HG03354 (cell line): Measurements from ENCODE around the gene ZMYM2.
"Not testable (repeated sequence)": the region's sequence is repeated elsewhere in the genome, so short reads cannot be mapped to it uniquely, and the experiment has no call there.

ENCODE experiments used
- ATAC-seq: cut with Tn5 transposase; IDR thresholded peaks from one replicate; pipeline ENCODE4 v1.9.1; 2021; ENCODE audit warnings: mild to moderate bottlenecking; ENCODE audit not compliant: unreplicated experiment, poor library complexity, severe bottlenecking

The ZMYM2 gene

DNA sequence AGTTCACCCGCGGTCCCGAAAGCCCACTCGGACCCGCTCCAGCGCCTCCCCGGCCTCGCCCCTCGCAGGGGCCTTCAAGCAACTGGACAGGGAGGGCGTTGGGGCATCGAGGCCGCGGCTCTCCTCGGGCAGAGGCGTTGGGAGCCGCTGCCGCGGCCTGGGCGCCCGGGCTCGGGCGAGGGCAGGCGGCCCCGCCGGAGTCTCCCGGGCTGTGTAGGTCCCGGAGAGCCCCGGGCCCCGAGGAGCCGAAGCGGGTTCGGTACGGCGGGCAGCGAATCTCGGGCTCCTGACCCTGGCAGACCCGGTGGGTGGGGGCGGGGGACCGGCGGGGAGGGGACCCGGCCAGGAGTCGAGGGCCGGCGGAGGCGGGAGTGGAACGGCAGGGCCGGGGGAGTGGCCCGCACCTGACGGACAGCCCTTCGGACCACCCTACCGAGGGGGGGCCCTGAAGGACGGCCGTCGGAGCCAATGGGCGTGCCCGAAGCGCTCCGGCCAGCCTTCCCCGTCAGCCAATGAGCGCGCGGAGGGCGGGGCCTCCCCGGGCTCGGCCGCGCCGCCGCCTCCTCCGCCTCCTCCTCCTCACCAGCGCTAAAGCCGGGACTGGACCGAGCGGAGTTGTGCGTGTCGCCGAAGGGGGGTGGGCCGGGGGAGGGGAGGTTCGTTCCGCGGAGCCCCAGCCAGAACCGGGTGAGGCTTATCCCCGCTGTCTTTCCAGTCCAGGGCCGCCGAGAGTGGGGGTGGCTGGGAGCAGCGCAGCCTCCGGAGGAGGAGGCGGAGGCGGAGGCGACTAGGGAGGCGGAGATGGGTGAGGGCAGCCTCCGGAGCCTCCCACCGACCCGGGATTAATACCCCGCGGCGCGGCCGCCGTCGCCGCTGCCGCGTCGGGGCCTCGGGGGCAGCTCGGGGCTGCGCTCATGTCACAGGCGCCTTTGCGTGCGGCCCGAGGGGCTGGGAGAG is at the start of gene ZMYM2:
TSS of gene ZMYM2 (plus strand) at position 573 of the 957 bp plus-strand sequence. CDS start 34,346 bp downstream, outside the sequence.
- peak; percentile 79 for ATAC-seq

DNA sequence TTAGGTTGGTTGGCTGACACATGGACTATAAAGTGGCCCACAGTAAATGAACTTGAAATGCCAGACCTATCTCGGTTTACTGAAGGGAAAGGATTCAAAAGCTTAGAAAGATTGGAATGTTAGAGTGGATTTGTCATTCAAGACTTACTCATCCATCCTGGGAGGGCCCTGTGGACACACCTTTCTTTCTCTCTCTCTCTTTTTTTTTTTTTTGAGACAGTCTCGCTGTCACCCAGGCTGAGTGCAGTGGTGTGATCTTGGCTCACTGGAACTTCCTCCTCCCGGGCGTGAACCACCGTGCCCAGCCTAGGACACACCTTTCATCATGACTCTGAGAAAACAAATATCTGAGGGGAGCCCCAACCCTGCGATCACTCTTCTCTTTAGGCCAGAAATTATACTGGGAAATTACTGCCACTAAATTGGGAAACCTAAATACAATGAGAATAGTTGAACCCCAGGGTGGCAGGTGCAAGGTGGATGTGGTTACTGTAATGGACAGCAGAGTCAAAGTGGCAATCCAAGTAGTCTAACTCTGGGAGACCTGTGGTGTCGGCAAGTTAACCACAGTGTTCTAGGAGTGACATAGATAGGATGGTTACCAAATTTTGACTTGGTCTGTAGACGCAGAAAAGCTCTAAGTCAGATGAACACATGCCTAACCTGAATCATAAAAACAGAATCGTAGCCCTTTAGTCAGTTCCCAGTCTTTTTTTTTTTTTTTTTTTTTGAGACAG is 48.0 kb upstream of the ZMYM2 start:
- ATAC-seq = no peak

DNA sequence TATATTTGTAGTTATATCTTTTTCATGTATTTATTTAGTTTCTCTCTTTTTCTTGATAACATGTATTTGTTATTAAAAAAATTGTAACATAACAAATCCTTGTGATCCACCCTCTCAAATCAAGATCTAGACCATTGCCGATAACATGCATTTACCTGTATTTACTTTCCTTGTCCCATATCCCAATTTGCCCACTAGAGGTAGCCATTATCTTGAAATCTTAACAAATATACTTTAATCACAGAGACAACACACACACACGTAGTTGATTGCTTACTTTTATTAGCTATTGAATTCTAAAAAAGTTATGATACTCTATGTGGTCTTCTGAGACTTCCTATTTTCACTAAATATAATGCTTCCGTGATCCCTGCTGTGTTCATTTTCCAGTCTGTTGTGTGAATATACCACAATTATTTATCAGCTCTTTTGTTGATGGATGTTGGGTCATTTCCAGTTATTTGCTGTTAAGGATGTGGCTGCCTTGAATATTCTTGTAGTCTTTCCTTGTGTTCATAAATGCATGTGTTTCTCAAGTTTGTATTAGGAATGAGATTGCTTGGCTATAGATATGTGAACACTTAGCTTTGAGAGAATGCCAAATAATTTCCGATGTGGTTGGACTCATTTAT is 31.3 kb upstream of the ZMYM2 start:
- no peak for ATAC-seq

DNA sequence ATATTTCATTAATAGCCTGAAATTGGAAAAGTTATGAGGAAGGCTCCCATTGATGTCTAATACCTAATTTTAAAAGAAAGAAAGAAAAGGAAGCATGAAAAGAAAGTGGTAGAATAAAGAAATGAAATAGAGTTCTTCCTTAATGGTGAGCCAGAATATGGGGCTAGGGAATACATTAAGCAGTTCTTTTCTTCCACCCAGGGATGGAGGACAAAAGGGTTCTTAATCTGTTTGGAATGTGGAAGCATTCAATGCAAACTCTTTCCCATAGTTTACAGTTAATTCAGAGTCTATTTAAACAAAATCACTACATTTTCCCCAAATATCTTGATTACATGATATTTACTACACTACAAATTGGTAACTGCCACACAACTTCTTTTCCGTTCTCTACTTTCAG is 18.4 kb upstream of the ZMYM2 start:
- ATAC-seq = no peak

DNA sequence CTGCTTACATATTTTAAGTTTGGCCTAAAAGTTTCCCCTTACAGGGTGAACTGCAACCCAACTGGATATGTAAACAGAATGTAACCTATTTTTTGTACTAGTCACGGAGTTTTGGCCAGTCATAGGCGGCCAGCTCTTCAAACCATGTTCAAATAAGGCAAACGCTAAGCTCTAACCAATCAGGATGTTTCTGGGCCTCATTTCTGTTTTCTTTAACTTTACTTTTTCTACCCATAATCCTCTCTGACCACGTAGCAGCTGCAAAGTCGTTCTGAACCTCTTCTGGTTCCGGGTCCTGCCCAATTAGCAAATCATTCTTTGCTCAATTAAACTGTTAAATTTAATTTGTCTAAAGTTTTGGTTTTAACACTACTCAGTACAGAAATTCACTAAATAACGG is 8.2 kb upstream of the ZMYM2 start:
- ATAC-seq = no peak

DNA sequence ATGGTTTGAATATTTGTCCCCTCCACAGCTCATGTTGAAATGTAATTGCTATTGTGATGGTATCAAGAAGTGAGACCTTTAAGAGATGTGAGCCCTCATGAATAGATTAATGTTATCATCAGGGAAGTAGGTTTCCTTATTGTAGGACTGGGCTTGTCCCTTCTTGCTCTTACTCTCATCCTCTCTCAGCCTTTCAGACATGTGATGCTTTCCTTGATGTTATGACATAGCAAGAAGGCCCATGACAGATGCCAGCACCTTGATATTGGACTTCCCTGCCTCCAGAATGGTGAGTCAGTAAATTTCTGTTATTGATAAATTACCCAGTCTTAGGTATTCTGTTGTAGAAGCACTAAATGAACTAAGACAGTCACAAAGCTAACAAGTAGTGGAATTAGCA is 5.7 kb upstream of the ZMYM2 start:
- ATAC-seq = no peak

DNA sequence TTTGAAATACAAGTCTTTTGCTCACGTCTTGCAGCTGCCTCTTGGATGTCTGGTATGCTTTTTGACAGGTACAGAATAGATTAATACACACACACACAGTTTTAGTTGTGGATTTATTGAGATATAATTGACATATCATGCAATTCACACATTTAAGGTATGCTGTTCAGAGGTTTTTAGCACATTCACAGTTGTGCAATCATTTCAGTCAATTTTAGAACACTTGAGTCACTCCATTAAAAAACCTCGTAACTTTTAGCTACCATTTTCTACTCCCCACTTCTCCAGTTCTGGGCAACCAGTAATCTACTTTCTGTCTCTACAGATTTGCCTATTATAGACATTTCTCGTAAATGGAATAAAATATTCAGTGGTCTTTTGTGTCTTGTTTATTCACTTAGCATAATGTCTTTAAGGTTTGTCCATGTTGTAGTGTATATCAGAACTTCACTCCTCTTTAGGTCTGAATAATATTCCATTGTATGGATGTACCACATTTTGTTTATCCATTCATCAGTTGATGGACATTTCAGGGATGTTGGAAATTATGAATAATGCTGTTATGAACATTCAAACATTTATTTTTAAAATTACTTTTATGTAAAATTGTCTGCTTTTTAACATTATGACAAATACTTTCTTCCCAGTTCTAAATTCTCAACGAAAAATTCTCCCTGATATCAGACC is 2.5 kb upstream of the ZMYM2 start:
- ATAC-seq = no peak

DNA sequence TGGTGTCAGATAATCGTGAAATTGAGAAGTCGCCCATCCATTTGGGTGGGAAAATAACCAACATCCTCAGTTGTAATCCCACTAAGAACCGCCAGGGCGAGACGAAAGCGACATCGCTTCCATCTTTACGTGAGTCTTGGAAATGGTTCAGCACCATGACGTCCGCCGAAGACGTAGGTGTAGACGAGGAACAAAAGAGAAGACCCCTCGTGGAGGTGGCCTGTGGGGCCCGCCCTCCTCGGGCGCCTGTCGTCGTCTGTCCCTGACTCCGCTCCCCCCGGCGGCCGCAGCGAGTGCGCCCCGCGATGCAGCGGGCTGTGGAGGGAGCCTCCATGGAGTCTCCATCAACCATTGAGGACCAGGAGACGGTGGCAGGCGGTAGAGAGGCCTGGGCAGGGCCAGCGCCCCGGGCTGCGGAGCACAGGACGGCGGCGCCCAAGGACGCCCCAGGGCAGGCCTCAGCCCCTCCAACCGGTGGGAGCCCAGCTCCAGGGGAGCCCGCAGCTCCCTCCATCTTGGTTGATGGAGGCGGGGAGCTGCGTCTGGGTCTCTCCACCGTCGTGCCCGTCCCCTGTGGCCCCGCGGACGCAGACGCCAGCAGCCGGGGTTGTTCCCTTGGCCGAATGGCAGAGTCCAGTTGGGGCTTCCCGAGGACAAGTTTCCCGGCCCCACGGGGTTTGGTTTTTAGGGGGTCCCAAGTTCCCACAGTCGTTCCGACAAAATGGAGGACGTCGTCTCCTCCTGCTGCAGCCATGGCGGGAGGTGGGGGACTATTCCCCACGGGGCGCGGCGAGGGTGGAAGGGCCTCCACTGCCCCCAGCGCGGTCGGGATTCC is 990 bp upstream of the ZMYM2 start:
- peak; percentile 31 for ATAC-seq

DNA sequence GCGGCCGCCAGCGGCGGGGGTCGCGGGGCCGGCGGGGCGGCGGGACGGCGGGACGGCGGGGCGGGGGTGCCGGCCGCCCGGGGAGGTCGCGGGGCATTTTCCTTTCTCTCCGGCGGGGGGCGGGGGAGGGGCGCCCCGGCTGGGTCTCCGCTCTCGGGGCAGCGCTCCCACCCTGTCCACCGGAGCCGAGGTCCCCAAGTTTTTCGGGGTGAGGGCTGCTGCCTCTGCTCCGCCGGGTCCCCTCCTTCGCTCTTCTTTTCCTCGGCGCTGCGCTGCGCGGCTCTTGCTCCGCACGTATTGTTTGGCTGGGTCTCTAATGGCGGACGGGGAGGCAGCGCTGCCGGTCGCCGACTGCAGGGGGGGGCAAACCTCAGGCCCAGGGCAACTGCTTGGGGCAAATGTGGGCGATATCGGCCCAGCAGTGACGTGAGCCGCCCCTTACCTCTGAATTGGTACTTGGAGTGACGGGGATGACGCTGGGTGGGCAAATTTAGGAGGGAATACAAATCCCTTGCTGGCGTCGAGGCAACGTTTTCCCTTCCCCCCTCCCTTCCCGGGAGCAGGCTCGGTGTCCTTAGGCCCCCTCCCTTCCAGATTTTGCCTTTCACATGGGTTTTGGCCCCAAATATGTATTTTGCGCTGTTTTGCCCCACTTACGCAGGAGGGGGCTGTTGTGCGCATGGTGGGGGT is 759 bp downstream of the ZMYM2 start:
- no peak for ATAC-seq

DNA sequence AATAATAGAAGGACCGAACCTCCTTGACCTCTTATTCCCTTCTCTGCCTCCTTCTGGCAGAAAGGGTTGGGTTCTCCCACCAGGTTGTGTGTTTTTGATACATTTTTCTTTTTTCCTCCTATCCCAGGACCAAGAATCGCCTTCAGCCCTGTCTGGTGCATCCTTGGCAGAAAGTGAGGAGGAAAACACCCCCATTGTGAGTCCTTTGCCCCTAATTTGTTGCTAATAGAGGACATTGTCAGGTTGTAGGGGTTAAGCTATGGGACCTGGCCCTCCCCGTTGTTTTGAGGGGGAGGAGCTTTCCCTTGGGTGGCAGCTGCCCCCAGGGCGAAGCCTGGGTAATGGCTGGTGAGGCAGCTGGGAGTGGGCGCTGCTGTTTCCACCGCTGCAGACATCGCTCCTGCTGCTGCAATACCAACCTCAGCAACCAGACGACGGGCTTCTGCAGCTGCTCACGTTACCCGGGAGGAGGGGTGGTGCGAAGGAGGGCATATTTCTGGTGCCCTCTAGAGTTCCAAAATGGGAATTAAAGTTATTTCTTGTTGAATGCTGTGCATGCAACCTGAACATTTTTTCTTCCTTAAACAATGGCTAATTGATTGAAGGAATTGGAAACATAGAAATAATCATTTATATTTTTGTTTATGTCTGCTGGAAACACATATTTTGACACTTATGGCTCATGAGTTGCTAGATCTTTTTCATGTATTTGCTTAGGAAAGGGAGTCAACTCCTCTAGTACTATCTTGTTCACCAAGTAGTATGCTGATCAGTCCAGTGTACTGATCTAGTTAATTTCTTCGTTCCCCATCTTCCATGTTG is 1.5 kb downstream of the ZMYM2 start:
- ATAC-seq = peak; percentile 51

DNA sequence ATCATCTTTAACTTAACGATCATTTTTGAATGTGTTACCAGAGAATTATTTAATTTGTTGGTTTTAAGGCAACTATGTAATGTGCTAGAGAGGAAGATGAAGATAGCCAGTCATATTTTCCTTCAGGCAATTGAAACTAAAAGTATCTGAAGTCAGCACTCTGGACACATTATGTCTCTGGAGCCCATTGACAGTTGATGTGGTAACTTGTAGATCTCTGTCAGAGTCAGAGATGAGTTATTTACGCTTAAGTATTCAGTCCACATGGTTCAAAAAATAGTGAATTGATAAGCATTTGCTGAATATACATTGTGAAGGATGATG is 2.1 kb downstream of the ZMYM2 start:
- no peak for ATAC-seq

DNA sequence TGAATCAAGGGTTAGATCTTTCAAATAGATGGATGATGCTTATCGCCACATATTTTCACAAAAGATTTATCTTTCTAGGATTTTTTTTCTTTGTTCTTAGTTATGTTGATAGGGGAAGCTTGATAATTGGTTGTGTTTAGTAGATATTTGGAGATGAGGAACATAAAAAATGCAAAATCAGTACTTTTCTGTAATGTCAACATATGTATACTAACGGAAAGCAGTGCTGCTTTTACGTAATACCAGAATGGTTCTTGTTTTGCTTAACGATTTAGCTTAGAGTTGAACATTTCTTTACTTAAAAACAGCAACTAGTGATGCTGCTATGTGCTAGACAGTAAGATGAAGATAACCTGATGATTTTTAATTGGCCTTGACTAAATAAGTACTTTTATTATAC is 3.0 kb downstream of the ZMYM2 start:
- no peak for ATAC-seq

DNA sequence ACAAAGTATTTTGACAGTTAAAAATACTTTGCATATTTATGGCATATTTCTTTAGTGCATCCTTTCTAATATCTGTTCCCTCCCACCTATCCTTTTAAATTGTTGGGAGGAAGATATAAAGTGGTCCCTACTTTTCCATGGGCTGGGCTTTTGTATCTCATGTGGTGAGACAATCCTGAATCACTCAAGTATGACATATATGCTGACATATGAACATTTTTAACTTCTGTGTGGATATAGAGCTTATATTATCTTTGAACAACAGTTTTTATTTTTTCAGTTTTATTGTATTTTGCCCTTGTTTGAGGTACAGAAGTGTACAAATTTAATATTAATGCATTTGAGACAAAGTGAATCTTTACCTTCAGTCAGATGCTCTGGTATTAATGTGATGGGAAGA is 3.4 kb downstream of the ZMYM2 start:
- ATAC-seq = no peak

DNA sequence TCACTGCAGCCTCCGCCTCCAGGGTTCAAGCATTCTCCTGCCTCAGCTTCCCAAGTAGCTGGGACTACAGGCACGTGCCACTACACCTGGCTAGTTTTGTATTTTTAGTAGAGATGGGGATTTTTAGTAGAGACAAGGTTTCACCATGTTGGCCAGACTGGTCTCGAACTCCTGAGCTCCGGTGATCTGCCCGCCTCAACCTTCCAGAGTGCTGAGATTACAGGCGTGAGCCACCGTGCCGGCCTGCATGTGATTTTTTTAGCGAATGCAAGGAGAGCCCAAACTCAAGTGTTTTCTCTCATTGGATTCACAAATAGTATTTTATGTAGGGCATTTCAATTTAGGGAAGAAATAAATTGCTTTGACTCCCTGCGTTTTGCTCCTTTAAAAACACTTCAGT is 4.4 kb downstream of the ZMYM2 start:
- ATAC-seq = no peak

DNA sequence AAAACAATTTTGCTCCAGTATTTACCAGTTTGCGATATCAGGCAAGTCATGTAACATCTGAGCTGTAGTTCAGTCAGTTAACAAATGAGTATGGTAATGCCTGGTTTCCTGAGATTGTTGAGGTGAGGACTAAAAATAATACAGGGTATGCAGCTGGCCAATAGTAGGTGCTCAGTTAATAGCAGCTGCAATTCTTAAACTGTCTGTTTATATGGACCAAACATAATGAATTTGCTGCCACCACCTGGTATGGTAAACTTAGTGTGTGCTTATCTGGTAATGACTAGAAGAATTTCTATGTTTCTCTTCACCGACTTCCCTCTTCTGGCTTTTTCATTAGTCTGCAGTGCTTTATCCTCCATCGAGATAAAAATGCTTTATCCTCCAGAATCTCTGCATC is 9.1 kb downstream of the ZMYM2 start:
- no peak for ATAC-seq

DNA sequence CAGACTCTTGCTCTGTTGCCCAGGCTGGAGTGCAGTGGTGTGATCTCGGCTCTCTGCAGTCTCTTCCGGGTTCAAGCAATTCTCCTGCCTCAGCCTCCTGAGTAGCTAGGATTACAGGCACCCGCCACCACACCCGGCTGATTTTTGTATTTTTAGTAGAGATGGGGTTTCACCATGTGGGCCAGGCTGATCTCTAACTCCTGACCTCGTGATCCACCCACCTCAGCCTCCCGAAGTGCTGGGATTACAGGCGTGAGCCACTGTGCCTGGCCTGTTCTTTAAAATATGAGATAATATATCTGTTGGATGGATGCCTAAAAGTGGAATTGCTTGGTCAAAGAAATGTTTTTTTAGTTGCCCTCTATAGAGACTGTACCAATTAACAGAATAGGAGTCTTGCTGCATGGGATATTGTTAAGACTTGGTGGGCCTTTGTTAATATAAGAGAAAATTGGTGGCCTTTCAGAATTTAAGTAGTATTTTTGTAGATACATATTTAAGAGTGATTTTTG is 16.0 kb downstream of the ZMYM2 start:
- ATAC-seq = not testable (repeated sequence)

DNA sequence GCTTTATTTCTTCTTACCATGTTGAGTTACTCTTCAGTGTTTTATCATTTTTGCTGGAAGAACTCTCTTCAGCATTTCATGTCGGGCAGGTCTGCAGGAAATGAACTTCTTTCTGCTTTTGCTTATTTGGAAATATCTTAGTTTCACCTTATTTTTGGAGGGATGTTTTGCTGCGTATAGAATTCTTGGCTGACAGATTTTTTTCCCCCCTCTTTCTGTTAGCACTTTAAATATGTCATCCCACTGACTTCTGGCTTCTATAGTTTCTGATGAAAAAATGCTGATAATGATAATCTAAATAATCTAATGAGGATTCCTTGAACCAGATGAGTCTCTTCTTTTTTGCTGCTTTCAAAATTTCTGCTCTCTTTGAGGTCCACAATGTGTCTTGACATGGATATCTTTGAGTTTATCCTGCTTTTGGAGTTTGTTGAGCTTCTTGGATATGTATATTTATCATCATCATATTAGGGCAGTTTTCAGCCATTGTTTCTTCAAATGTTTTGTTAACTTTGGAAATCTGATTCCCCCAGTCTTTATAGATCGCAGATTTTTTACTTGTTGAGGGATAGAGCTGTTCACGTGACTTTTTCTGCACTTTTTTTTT is 20.4 kb downstream of the ZMYM2 start:
- ATAC-seq = no peak
